Endothelial cell (in vitro differentiated cells): Measurements from ENCODE around the gene TMEM11. TPM values are rescaled to one million over a fixed set of nuclear protein-coding genes. Genes with fewer than 3 reads are reported as not detected.

ENCODE experiments used
- DNase-seq: peaks from one replicate; pipeline ENCODE4 v3.0.0; 2021; ENCODE audit warnings: low spot score
- H3K27ac Mint-ChIP-seq: one replicate; pipeline ENCODE4 v1.8.0; 2021; ENCODE audit warnings: mixed read lengths, inconsistent platforms; ENCODE audit not compliant: unreplicated experiment
- H3K27me3 Mint-ChIP-seq: one replicate; pipeline ENCODE4 v1.8.0; 2021; ENCODE audit warnings: mild to moderate bottlenecking, moderate library complexity, mixed read lengths, inconsistent platforms; ENCODE audit not compliant: unreplicated experiment
- H3K36me3 Mint-ChIP-seq: one replicate; pipeline ENCODE4 v1.8.0; 2021; ENCODE audit warnings: mild to moderate bottlenecking, low read depth, mixed read lengths, inconsistent platforms; ENCODE audit not compliant: unreplicated experiment
- H3K4me1 Mint-ChIP-seq: one replicate; pipeline ENCODE4 v1.8.0; 2021; ENCODE audit warnings: mild to moderate bottlenecking, mixed read lengths, inconsistent platforms; ENCODE audit not compliant: unreplicated experiment
- H3K4me3 Mint-ChIP-seq: one replicate; pipeline ENCODE4 v1.8.0; 2021; ENCODE audit warnings: mild to moderate bottlenecking, mixed read lengths, inconsistent platforms; ENCODE audit not compliant: unreplicated experiment
- H3K9me3 Mint-ChIP-seq: one replicate; pipeline ENCODE4 v1.8.0; 2021; ENCODE audit warnings: mixed read lengths, inconsistent platforms; ENCODE audit not compliant: unreplicated experiment
- CTCF ChIP-seq: fragments of 200-600 bp; sonication (generic); IDR thresholded peaks from one replicate; pipeline ENCODE4 v1.5.0; 2021; ENCODE audit warnings: antibody characterized with exemption; ENCODE audit not compliant: unreplicated experiment
- total RNA-seq: library from RNA; stranded (reverse); fragmentation: NEBNext Ultra II Directional; extraction: Animal tissue kit (Norgen Biotek cat#: 25700); gene quantifications from one replicate; pipeline ENCODE4 v1.2.1, GENCODE V29; 2021; ENCODE audit not compliant: unreplicated experiment

Gene TMEM11
- total RNA-seq, 1 donor from 2014 or later, result 36.9 TPM

DNA sequence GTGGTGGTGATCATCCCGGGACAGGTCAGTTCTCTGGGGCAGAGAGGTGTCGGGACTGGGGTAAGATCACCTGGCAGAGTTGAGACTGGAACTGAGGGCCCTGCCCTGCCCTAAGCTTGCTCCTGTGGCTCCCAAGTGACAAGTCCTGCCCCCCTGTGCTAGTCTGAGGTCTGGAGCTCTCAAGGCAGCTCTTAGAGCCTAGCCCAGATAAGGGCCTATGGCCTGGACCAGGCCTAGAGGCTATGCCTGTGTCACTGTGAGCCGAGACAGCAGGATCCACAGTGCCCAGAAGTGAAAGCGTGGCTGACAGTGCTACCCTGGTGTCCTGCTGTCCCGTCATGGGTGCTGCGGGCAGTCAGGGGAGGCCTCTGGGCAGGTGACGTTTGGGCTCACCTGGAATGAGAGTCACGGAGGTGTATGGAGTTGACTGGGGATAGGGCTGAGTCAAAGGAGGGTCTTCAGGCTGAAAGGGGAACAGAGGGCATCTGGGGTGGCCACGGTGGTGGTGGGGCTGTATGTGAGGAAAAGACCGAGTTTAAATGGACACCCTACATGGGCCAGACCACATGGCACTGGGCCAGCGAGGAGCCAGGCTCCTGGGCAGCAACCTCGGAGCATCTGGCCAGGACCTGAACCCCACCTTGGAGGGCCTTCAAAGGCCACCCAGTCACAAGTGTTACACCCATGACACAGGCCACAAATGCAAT is 33.7 kb upstream of the TMEM11 start:
- H3K9me3 Mint-ChIP-seq, result no peaks in the 10 kb centered on the region
- DNase-seq, result no peak
- H3K27ac Mint-ChIP-seq, result no peak overlapping the region
- peaks cover 29% of the 10 kb centered on the region for H3K27me3 Mint-ChIP-seq
- peak overlapping the region; percentile 62 for H3K4me3 Mint-ChIP-seq
- TF ChIP-seq CTCF, result no peak
- peaks cover 7% of the 10 kb centered on the region for H3K4me1 Mint-ChIP-seq
- peaks cover 6% of the 10 kb centered on the region for H3K36me3 Mint-ChIP-seq

- no peak for DNase-seq
- TF ChIP-seq CTCF, result no peak
- Mint-ChIP-seq H3K4me3 (no peak overlapping the region), H3K27ac (no peak overlapping the region), H3K27me3 (peaks cover 28% of the 10 kb centered on the region), H3K9me3 (no peaks in the 10 kb centered on the region), H3K36me3 (peaks cover 6% of the 10 kb centered on the region), H3K4me1 (peaks cover 4% of the 10 kb centered on the region)
These were observed 32.7 kb upstream of the TMEM11 start for GRCh38 chr17:21246698-21247097.

GRCh38 chr17:21245639-21246084 is 31.7 kb upstream of the TMEM11 start:
- H3K27ac Mint-ChIP-seq, result no peak overlapping the region
- no peak for TF ChIP-seq CTCF
- DNase-seq, result no peak

DNA sequence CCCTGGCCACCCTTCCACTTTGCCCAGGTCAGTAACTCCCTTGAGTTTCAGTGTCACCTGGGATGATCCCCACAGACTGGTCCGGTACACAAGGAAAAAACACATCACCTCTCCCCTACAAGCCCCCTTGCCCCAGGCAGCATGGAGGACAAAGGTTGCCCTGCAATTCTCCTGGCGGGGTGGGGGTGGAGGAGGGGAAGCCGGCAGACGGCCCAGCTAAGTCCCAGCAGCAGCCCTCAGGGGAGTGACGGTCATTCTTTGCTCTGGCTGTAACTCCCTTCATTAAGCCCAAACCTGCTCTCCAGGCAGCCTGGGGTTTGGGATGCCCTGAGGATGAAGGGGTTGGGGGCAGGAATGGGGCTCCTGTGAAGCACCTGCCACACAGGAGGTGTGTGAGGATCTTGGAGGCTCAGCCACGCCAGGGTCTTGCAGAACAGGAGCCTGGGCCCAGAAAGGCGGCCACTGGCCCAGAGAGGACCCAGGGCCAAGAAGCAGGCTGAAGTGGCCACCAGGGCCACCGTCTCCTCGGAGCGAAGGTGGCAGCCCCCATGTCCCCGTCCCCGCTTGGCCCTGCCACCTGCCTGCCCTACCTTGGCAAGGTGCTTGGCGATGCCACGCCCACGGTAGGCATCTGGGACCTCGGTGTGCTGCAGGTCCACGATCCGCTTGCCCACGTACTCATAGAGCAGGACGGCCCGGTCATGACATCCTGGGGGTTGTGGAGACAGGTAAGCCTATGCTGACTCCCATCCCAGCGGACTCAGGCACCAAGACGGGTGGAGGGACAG is 29.7 kb upstream of the TMEM11 start:
- H3K36me3 Mint-ChIP-seq, result no peaks in the 10 kb centered on the region

More at GRCh38 chr17:21245639-21246084, 31.7 kb upstream of the TMEM11 start:
- no peak overlapping the region for H3K4me3 Mint-ChIP-seq
- peaks cover 6% of the 10 kb centered on the region for H3K36me3 Mint-ChIP-seq
- H3K4me1 Mint-ChIP-seq, result peaks cover 4% of the 10 kb centered on the region
- H3K27me3 Mint-ChIP-seq, result peaks cover 27% of the 10 kb centered on the region
- no peaks in the 10 kb centered on the region for H3K9me3 Mint-ChIP-seq

More for the DNA sequence above, 29.7 kb upstream of the TMEM11 start:
- H3K4me3 Mint-ChIP-seq, result no peak overlapping the region
- no peaks in the 10 kb centered on the region for H3K9me3 Mint-ChIP-seq
- no peak for DNase-seq
- H3K27ac Mint-ChIP-seq, result no peak overlapping the region
- TF ChIP-seq CTCF, result no peak
- peaks cover 15% of the 10 kb centered on the region for H3K27me3 Mint-ChIP-seq
- H3K4me1 Mint-ChIP-seq, result no peaks in the 10 kb centered on the region
